ENCODE results near the gene YIPF1. TPM values are rescaled to one million over a fixed set of nuclear protein-coding genes. Genes with fewer than 3 reads are reported as not detected.

YIPF1 gene
- total and polyA plus RNA-seq, 12 donors = 22.2 to 59.5 (median 38.9) TPM

DNA sequence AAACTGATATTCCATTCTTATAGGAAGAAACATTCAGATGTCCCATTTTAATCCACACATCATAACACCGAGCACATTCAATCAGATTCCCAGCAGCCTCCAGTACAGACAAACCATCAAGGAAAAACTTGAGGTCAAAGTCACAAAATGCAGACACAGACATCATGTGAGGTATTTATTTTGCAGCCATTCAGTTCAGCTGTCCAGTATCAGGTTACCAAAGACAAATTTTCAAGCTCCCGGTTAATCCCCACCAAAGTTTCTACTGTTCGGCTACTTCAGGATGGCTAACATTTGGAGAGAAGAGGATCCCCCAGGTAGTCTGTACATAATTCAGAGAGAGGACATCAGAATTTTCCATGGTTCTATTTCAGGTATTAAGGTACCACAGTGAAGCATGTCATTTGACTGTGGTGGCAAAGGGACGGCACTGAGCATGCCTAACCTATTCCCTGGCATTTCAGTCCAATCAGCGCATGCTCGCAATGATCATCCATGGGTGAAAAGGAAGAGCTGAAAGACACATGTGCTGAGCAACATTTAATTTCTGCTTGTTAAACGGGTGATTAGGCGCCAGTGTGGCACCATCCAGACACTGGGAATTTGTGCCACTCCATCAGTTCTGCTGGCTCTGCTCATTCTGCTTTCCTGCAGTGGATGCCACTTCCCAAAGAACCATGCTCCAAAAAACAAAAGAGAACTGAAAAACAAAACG is 37.9 kb downstream of the YIPF1 start:
- intact Hi-C loops (cut with DNase I) = no loop called here
- no peak for DNase-seq
- Histone ChIP-seq H3K4me3 (no peak overlapping the region), H3K9me3 (replicated peaks in 1 of 3) (no peaks in the 10 kb centered on the region), H3K4me1 (replicated peaks in 1 of 2) (no peaks in the 10 kb centered on the region), H3K36me3 (replicated peaks in 1 of 2) (peaks cover 0 to 53% of the 10 kb centered on the region in 2 donors), H3K27me3 (no peaks in the 10 kb centered on the region), H3K27ac (no peak overlapping the region)
- WGBS, 4 donors = 86 to 94% (median 92%) methylated on average over 9 of the region's 9 CpGs
- TF ChIP-seq, protein P1, sequence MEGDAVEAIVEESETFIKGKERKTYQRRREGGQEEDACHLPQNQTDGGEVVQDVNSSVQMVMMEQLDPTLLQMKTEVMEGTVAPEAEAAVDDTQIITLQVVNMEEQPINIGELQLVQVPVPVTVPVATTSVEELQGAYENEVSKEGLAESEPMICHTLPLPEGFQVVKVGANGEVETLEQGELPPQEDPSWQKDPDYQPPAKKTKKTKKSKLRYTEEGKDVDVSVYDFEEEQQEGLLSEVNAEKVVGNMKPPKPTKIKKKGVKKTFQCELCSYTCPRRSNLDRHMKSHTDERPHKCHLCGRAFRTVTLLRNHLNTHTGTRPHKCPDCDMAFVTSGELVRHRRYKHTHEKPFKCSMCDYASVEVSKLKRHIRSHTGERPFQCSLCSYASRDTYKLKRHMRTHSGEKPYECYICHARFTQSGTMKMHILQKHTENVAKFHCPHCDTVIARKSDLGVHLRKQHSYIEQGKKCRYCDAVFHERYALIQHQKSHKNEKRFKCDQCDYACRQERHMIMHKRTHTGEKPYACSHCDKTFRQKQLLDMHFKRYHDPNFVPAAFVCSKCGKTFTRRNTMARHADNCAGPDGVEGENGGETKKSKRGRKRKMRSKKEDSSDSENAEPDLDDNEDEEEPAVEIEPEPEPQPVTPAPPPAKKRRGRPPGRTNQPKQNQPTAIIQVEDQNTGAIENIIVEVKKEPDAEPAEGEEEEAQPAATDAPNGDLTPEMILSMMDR (IDR thresholded peaks at IDR 0.05) = no peak
- no peak for TF ChIP-seq POLR2A (IDR thresholded peaks at IDR 0.05)

- DNase-seq = no peak
- Histone ChIP-seq H3K36me3 (replicated peaks in 1 of 2) (peaks cover 0 to 38% of the 10 kb centered on the region in 2 donors), H3K4me1 (replicated peaks in 1 of 2) (no peaks in the 10 kb centered on the region), H3K27me3 (no peaks in the 10 kb centered on the region), H3K9me3 (replicated peaks in 1 of 3) (no peaks in the 10 kb centered on the region), H3K27ac (no peak overlapping the region), H3K4me3 (no peak overlapping the region)
- 81 to 89% (median 88%) methylated on average over 7 of the region's 7 CpGs for WGBS, 4 donors
- intact Hi-C loops (cut with DNase I) = no loop called here
- no peak for TF ChIP-seq POLR2A (IDR thresholded peaks at IDR 0.05)
- TF ChIP-seq, protein P1 (IDR thresholded peaks at IDR 0.05) = no peak
These were observed 39.4 kb downstream of the YIPF1 start for GRCh38 chr1:53850082-53850673.

DNA sequence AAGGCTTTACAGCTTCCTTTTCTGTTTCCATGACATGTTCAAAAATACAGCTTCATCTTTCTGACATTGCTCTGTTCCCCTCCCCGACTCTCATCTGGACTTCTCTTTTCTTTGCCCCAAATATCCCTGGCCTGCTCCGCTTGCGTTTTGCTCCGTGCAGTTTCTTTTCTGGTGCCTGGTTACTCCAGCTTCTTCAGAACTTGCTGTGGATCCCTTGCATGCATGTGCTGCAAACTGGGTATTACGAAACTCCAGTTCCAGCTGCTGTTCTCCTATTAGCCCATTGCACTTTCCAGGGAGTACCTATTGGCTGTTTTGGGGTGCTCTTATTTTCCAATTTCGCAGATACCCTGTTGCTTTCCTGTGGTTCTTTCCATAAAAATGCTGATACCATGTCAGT is 41.6 kb downstream of the YIPF1 start:
- peaks cover 0 to 16% of the 10 kb centered on the region in 2 donors for H3K36me3 ChIP-seq (replicated peaks in 1 of 2)
- no peak overlapping the region for H3K4me3 ChIP-seq
- 80 to 84% (median 83%) methylated on average over 6 of the region's 6 CpGs for WGBS, 4 donors
- intact Hi-C loops (cut with DNase I) = no loop called here
- no peaks in the 10 kb centered on the region for H3K4me1 ChIP-seq (replicated peaks in 1 of 2)
- DNase-seq = no peak
- no peak overlapping the region for H3K27ac ChIP-seq
- H3K9me3 ChIP-seq (replicated peaks in 1 of 3) = no peaks in the 10 kb centered on the region
- no peak for TF ChIP-seq POLR2A (IDR thresholded peaks at IDR 0.05)
- TF ChIP-seq, protein P1 (IDR thresholded peaks at IDR 0.05) = no peak
- no peaks in the 10 kb centered on the region for H3K27me3 ChIP-seq

GRCh38 chr1:53842347-53842746 is 47.2 kb downstream of the YIPF1 start:
- Histone ChIP-seq H3K4me3 (no peak overlapping the region), H3K27ac (no peak overlapping the region), H3K27me3 (no peaks in the 10 kb centered on the region), H3K9me3 (replicated peaks in 1 of 3) (no peaks in the 10 kb centered on the region), H3K4me1 (replicated peaks in 1 of 2) (peaks cover 0 to 2% of the 10 kb centered on the region in 2 donors), H3K36me3 (replicated peaks in 1 of 2) (no peaks in the 10 kb centered on the region)
- DNase-seq = no peak
- 79 to 85% (median 83%) methylated on average over 3 of the region's 3 CpGs for WGBS, 4 donors
- no peak for TF ChIP-seq POLR2A (IDR thresholded peaks at IDR 0.05)
- TF ChIP-seq, protein P1 (IDR thresholded peaks at IDR 0.05) = no peak
- intact Hi-C loops (cut with DNase I) = no loop called here

All from adrenal gland (tissue), 12 donors.